Endodermal cell (in vitro differentiated cells): Measurements from ENCODE around the gene DKK3. TPM values are rescaled to one million over a fixed set of nuclear protein-coding genes. Genes with fewer than 3 reads are reported as not detected.

Experiments used
- DNase-seq: peaks from one replicate; pipeline ENCODE4 v3.0.0-alpha.2; 2017
- H3K27ac ChIP-seq: 2 replicates; pipeline ENCODE4 v1.5.1; 2013; ENCODE audit warnings: mild to moderate bottlenecking, low read depth, low read length, moderate library complexity
- H3K27me3 ChIP-seq: 2 replicates; pipeline ENCODE4 v1.6.1; 2013; ENCODE audit warnings: mild to moderate bottlenecking, low read length, moderate library complexity; ENCODE audit not compliant: insufficient read depth, control insufficient read depth, poor library complexity, severe bottlenecking
- H3K36me3 ChIP-seq: 2 replicates; pipeline ENCODE4 v1.7.0; 2013; ENCODE audit warnings: mild to moderate bottlenecking, low read length, moderate library complexity; ENCODE audit not compliant: control insufficient read depth, insufficient read depth
- H3K4me1 ChIP-seq: one replicate; pipeline ENCODE4 v1.7.0; 2013; ENCODE audit warnings: low read length; ENCODE audit not compliant: control insufficient read depth, insufficient read depth
- H3K4me3 ChIP-seq: 2 replicates; pipeline ENCODE4 v1.5.1; 2013; ENCODE audit warnings: mild to moderate bottlenecking, low read length, moderate library complexity
- H3K9ac ChIP-seq: 2 replicates; pipeline ENCODE4 v1.6.1; 2013; ENCODE audit warnings: mild to moderate bottlenecking, low read length, moderate library complexity; ENCODE audit not compliant: poor library complexity, severe bottlenecking; ENCODE audit errors: extremely low read depth
- H3K9me3 ChIP-seq: 2 replicates; pipeline ENCODE4 v1.6.1; 2013; ENCODE audit warnings: mild to moderate bottlenecking, low read length, moderate library complexity; ENCODE audit not compliant: control insufficient read depth
- H3K27ac Mint-ChIP-seq: 2 replicates; pipeline ENCODE4 v1.8.0; 2020; ENCODE audit warnings: mixed read lengths
- H3K27me3 Mint-ChIP-seq: 2 replicates; pipeline ENCODE4 v1.8.0; 2021; ENCODE audit warnings: mild to moderate bottlenecking, mixed read lengths; ENCODE audit not compliant: insufficient read depth
- H3K36me3 Mint-ChIP-seq: 2 replicates; pipeline ENCODE4 v1.8.0; 2020; ENCODE audit warnings: low read depth, mixed read lengths
- H3K4me1 Mint-ChIP-seq: 2 replicates; pipeline ENCODE4 v1.8.0; 2020; ENCODE audit warnings: mixed read lengths
- H3K4me3 Mint-ChIP-seq: 2 replicates; pipeline ENCODE4 v1.8.0; 2020; ENCODE audit warnings: mild to moderate bottlenecking, moderate library complexity, mixed read lengths
- H3K9me3 Mint-ChIP-seq: 2 replicates; pipeline ENCODE4 v1.8.0; 2020; ENCODE audit warnings: mild to moderate bottlenecking, mixed read lengths
- WGBS, 2 experiments: methylation state at CpG; one replicate each; pipeline versions ENCODE4 v1.1.5 to v1.1.7; 2013; ENCODE audit warnings: missing lambda C conversion rate in 2 of 2, mixed read lengths in 1 of 2; ENCODE audit not compliant: insufficient coverage in 1 of 2, insufficient read length in 1 of 2; 5-methylcytosine and 5-hydroxymethylcytosine counted together
- total RNA-seq, 2 donors: library from RNA; stranded (reverse); fragmentation: NEBNext Ultra II Directional in 1 of 2; extraction: Animal tissue kit (Norgen Biotek cat#: 25700) in 1 of 2; gene quantifications; 2 replicates in 1 of 2; 3 replicates in 1 of 2; pipeline ENCODE4 v1.2.1, GENCODE V29; 2021
- TF ChIP-seq, protein P1 (sequence below): fragments of 200-600 bp; sonication (generic); conservative IDR thresholded peaks from 2 replicates; pipeline ENCODE4 v1.5.0; 2021; ENCODE audit warnings: antibody characterized with exemption, mild to moderate bottlenecking

DKK3 gene
- total RNA-seq, 2 donors from 2014 or later: 18.8 to 42.6 TPM

DNA sequence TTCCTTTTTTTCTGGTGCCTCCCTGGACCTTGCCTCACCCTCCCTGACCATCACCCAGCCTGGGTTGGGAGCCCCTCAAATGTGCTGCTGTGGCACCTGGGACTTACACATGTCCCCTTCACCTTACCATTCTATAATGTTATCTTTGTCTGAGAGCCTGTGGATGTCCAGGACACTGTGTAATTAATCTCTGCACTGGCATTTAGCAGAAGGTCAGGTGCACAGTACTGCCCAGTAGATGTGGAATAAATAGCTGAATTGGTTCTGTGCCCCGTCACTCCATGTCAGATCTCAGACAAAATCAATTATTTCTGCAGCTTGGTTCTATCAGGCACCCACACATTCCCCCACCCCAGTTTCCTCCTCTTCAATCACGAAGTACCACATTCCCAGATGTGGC, 19.9 kb upstream of the DKK3 start:
- H3K4me1 ChIP-seq: no peaks in the 10 kb centered on the region
- H3K27ac Mint-ChIP-seq: no peak overlapping the region
- peaks cover 30% of the 10 kb centered on the region for H3K9me3 Mint-ChIP-seq
- H3K4me3 Mint-ChIP-seq: no peak overlapping the region
- DNase-seq: no peak
- no peaks in the 10 kb centered on the region for H3K27me3 ChIP-seq
- H3K4me1 Mint-ChIP-seq: no peaks in the 10 kb centered on the region
- H3K4me3 ChIP-seq: no peak overlapping the region
- H3K36me3 Mint-ChIP-seq: peaks cover 3% of the 10 kb centered on the region
- H3K27ac ChIP-seq: no peak overlapping the region
- TF ChIP-seq, protein P1, sequence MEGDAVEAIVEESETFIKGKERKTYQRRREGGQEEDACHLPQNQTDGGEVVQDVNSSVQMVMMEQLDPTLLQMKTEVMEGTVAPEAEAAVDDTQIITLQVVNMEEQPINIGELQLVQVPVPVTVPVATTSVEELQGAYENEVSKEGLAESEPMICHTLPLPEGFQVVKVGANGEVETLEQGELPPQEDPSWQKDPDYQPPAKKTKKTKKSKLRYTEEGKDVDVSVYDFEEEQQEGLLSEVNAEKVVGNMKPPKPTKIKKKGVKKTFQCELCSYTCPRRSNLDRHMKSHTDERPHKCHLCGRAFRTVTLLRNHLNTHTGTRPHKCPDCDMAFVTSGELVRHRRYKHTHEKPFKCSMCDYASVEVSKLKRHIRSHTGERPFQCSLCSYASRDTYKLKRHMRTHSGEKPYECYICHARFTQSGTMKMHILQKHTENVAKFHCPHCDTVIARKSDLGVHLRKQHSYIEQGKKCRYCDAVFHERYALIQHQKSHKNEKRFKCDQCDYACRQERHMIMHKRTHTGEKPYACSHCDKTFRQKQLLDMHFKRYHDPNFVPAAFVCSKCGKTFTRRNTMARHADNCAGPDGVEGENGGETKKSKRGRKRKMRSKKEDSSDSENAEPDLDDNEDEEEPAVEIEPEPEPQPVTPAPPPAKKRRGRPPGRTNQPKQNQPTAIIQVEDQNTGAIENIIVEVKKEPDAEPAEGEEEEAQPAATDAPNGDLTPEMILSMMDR: no peak
- peaks cover 37% of the 10 kb centered on the region for H3K9me3 ChIP-seq
- H3K36me3 ChIP-seq: no peaks in the 10 kb centered on the region
- WGBS, 2 experiments: 91 to 100% methylated on average over 1 of the region's 2 CpGs
- no peak overlapping the region for H3K9ac ChIP-seq
- H3K27me3 Mint-ChIP-seq: peaks cover 16% of the 10 kb centered on the region

DNA sequence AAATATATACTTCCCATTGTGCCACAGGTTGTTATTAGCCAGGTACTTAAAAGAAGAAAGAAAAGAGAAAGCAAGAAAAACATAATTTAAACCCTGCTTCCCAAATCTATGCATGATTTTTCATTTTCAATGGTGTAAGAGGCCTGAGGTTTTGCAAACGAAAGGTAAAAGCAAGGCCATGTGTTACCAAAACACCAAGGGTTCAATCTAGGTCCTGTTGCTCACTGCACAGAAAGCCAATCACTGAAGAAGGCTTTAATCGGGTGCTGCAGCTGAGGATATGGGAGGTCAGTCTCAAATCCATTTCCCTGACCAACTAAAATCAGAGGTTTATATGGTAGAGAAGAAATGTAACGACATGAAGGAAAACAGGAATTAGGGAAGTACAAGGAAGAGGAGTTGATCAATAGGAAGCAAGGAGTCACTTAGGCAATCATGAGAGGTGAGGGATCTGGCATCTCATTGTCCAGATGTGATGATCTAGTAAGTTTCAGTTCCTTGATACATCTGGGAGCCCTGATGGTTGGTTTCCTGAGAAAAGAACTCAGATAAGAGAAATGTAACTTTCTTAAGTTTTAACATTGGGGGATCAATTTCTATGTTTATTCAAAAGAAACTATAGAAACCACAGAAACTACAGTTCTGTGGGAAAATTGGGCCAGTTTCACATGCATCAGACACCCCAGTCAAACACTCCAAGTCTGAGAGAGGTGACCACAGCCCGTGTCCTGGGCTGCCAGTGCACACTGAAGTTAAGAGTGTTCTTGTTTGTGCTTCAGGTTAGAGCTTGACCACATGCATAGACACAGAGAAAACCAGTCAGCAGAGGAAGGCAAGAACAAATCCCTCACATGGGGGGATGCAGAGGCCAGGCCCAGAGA, 18.1 kb upstream of the DKK3 start:
- Mint-ChIP-seq H3K27me3 (peaks cover 24% of the 10 kb centered on the region), H3K36me3 (peaks cover 8% of the 10 kb centered on the region), H3K9me3 (peaks cover 47% of the 10 kb centered on the region), H3K27ac (no peak overlapping the region), H3K4me1 (no peaks in the 10 kb centered on the region), H3K4me3 (no peak overlapping the region)
- H3K4me3 ChIP-seq: no peak overlapping the region
- TF ChIP-seq, protein P1: no peak
- DNase-seq: no peak
- no peaks in the 10 kb centered on the region for H3K4me1 ChIP-seq
- H3K36me3 ChIP-seq: no peaks in the 10 kb centered on the region
- no peaks in the 10 kb centered on the region for H3K27me3 ChIP-seq
- peaks cover 54% of the 10 kb centered on the region for H3K9me3 ChIP-seq
- H3K9ac ChIP-seq: no peak overlapping the region
- 93 to 100% methylated on average over 1 to 4 of the region's 4 CpGs for WGBS, 2 experiments
- no peak overlapping the region for H3K27ac ChIP-seq

DNA sequence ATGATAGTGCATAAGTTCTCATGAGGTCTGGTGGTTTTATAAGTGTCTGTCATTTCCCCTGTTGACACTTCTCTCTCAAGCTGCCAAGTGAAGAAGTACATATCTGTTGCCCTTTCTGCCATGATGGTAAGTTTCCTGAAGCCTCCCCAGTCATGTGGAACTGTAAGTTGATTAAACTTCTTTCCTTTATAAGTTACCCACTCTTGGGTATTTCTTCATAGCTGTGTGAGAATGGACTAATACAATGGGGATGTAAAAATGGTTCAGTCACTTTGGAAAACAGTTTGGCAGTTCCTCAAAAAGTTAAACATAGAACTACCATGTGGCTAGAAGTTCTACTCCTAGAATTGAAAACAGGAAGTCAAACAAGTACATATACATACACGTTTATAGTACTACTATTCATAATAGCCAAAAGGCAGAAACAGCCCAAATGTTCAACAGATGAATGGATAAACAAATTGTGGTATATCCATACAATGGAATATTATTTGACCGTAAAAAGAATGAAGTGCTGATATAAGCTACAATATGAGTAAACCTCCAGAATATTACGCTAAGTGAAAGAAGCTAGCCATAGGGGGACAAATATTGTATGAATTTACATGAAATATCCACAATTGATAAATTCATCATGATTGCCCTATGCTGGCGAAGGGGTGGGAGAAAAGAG, 16.0 kb upstream of the DKK3 start:
- Histone ChIP-seq H3K4me1 (peaks cover 2% of the 10 kb centered on the region), H3K9ac (no peak overlapping the region), H3K27ac (no peak overlapping the region), H3K4me3 (peak overlapping the region; percentile 67), H3K27me3 (no peaks in the 10 kb centered on the region), H3K9me3 (peaks cover 61% of the 10 kb centered on the region), H3K36me3 (no peaks in the 10 kb centered on the region)
- 58 to 100% methylated on average over 1 to 4 of the region's 4 CpGs for WGBS, 2 experiments
- no peak overlapping the region for H3K4me3 Mint-ChIP-seq
- peaks cover 48% of the 10 kb centered on the region for H3K9me3 Mint-ChIP-seq
- peaks cover 14% of the 10 kb centered on the region for H3K4me1 Mint-ChIP-seq
- peaks cover 24% of the 10 kb centered on the region for H3K27me3 Mint-ChIP-seq
- H3K36me3 Mint-ChIP-seq: peaks cover 8% of the 10 kb centered on the region
- DNase-seq: no peak
- TF ChIP-seq, protein P1: no peak
- no peak overlapping the region for H3K27ac Mint-ChIP-seq
